Fibroblast of villous mesenchyme (primary cell): ENCODE data around the gene ALAS2. TPM values are rescaled to one million over a fixed set of nuclear protein-coding genes. Genes with fewer than 3 reads are reported as not detected.
A peak's percentile ranks its signal among the peaks of the same experiment; 100 is the strongest.

Experiments
- DNase-seq: peaks from one replicate; pipeline ENCODE4 v3.0.0-alpha.2; 2010; ENCODE audit warnings: low read depth
- H3K4me3 ChIP-seq: 2 replicates; pipeline ENCODE4 v1.5.1; 2011; ENCODE audit warnings: low read depth, mild to moderate bottlenecking, low read length
- total RNA-seq: library from RNA; depleted of rRNA; stranded (reverse); fragments of >200 nt; gene quantifications from 2 replicates; pipeline ENCODE4 v1.2.3, GENCODE V29; 2012
- TF ChIP-seq, protein P1 (sequence below): IDR thresholded peaks from 2 replicates; pipeline ENCODE4 v1.5.1; 2012; ENCODE audit warnings: low read depth, mild to moderate bottlenecking, low read length; ENCODE audit not compliant: insufficient read depth

ALAS2 gene
- total RNA-seq, 1 donor = not detected

DNA sequence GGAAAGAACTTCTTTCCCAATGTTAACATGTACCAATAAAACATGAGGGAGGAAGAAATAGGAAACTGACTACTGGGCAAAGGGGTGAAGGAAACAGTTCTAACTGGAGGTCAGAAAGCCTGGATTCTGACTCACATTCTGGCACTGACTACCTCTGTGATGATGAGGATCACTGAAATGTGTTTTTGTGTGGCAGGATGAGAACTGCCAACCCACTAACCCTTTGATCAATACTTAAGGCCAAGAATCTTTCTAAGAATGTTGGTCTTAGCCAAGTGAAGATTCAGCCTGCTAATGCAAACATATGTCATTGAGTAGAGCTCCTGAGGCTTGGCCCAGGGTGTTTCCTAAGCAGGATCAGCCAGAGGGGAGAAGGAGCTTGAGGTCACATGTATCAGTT is 4.6 kb downstream of the ALAS2 start:
- TF ChIP-seq, protein P1, sequence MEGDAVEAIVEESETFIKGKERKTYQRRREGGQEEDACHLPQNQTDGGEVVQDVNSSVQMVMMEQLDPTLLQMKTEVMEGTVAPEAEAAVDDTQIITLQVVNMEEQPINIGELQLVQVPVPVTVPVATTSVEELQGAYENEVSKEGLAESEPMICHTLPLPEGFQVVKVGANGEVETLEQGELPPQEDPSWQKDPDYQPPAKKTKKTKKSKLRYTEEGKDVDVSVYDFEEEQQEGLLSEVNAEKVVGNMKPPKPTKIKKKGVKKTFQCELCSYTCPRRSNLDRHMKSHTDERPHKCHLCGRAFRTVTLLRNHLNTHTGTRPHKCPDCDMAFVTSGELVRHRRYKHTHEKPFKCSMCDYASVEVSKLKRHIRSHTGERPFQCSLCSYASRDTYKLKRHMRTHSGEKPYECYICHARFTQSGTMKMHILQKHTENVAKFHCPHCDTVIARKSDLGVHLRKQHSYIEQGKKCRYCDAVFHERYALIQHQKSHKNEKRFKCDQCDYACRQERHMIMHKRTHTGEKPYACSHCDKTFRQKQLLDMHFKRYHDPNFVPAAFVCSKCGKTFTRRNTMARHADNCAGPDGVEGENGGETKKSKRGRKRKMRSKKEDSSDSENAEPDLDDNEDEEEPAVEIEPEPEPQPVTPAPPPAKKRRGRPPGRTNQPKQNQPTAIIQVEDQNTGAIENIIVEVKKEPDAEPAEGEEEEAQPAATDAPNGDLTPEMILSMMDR = no peak
- DNase-seq = no peak
- no peak overlapping the region for H3K4me3 ChIP-seq

DNA sequence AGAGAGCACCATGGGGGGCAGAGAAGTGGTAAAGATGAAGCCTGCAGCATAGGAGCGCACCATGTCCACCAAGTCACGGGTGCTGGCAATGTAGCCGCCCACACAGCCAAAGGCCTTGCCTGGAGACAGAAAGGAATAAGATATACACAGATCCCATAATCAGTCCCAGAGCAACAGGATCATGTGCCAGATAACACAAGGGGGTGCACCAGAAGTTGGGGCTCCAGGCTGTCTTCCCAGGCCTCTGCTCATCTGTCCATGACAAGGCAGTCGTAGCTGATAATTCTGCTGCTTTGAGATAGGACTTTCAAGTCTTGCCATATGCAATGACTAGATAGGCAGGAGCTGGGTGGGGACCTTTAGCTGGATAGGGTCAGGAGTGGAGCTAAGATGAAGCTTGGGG is 15.9 kb downstream of the ALAS2 start:
- no peak overlapping the region for H3K4me3 ChIP-seq
- DNase-seq = no peak
- TF ChIP-seq, protein P1 = no peak

GRCh38 chrX:55011294-55011693 is 19.5 kb downstream of the ALAS2 start:
- DNase-seq = no peak
- TF ChIP-seq, protein P1 = peak; percentile 45
- H3K4me3 ChIP-seq = no peak overlapping the region

DNA sequence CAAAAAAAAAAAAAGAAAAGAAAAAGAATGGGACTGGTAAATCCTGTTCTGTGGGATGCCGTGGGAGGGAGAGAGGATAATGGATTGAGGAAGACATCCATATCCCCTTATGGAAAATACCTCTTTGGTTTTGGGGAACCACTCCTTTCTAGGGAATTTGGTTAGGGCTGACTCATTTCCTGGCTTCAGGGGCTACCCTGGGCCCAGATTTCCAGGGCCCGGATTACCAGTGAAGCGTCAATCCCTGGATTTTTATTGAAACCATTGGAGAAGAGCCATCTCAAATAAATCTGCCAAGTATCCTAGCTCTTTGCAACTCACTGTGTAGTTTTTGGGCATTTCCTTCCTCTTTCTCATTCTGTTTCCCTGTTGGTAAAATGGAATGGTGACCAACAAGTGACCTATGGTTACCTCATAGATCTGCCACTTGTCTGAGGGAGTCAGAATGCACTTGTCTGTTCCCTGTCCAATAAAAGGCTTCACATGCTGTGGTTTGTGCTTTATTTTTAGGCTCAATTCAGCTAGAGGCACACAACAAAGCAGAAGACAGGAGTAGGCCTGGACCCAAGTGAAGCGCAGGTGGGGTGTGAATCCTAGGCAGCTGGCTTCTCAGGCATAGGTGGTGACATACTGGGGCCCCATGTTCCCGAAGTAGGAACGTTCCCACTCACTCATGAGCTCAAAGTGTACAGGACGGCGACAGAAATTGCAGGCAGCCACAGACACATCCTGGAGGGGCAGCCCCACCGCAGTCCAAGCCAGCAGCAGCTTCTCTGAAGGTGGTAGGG is 22.0 kb downstream of the ALAS2 start:
- TF ChIP-seq, protein P1 = no peak
- DNase-seq = peak; percentile 47

GRCh38 chrX:55007656-55008055 is 23.1 kb downstream of the ALAS2 start:
- TF ChIP-seq, protein P1 = no peak

More for the DNA sequence above, 22.0 kb downstream of the ALAS2 start:
- no peak overlapping the region for H3K4me3 ChIP-seq

GRCh38 chrX:55006827-55007621 is 23.8 kb downstream of the ALAS2 start:
- no peak for DNase-seq
- TF ChIP-seq, protein P1 = no peak
- H3K4me3 ChIP-seq = no peak overlapping the region

More at GRCh38 chrX:55007656-55008055, 23.1 kb downstream of the ALAS2 start:
- DNase-seq = peak; percentile 57
- no peak overlapping the region for H3K4me3 ChIP-seq
